Smooth muscle cell (in vitro differentiated cells): ENCODE data around the gene AAMP. TPM values are rescaled to one million over a fixed set of nuclear protein-coding genes. Genes with fewer than 3 reads are reported as not detected.

ENCODE experiments used
- DNase-seq: peaks from one replicate; lab custom pipeline; 2025; ENCODE audit not compliant: unreplicated experiment; lab: John Stamatoyannopoulos, UW
- H2AFZ ChIP-seq: fragments of 200-600 bp; sonication (generic); 2 replicates; pipeline ENCODE4 v1.6.0; 2016; ENCODE audit warnings: antibody characterized with exemption, low read depth, mild to moderate bottlenecking
- H3F3A ChIP-seq: fragments of 200-600 bp; sonication (generic); 2 replicates; pipeline ENCODE4 v1.6.0; 2017; ENCODE audit warnings: antibody characterized with exemption, low read depth
- H3K27ac ChIP-seq: fragments of 200-600 bp; sonication (generic); 2 replicates; pipeline ENCODE4 v1.5.1; 2016; ENCODE audit warnings: low read depth, mild to moderate bottlenecking
- H3K27me3 ChIP-seq: fragments of 200-600 bp; sonication (generic); 2 replicates; pipeline ENCODE4 v1.6.1; 2016; ENCODE audit warnings: low read depth, mild to moderate bottlenecking
- H3K36me3 ChIP-seq: fragments of 200-600 bp; sonication (generic); 2 replicates; pipeline ENCODE4 v1.5.1; 2016; ENCODE audit warnings: low read depth
- H3K4me1 ChIP-seq: fragments of 200-600 bp; sonication (generic); 2 replicates; pipeline ENCODE4 v1.5.1; 2016; ENCODE audit warnings: low read depth
- H3K4me2 ChIP-seq: fragments of 200-600 bp; sonication (generic); 2 replicates; pipeline ENCODE4 v1.6.0; 2016; ENCODE audit warnings: mild to moderate bottlenecking
- H3K4me3 ChIP-seq: fragments of 200-600 bp; sonication (generic); 2 replicates; pipeline ENCODE4 v1.5.1; 2016; ENCODE audit warnings: mild to moderate bottlenecking
- H3K79me2 ChIP-seq: fragments of 200-600 bp; sonication (generic); 2 replicates; pipeline ENCODE4 v1.6.0; 2016; ENCODE audit warnings: low read depth, mild to moderate bottlenecking
- H3K9ac ChIP-seq: fragments of 200-600 bp; sonication (generic); 2 replicates; pipeline ENCODE4 v1.6.0; 2016; ENCODE audit warnings: low read depth
- H3K9me3 ChIP-seq: fragments of 200-600 bp; sonication (generic); replicated peaks from 2 replicates; pipeline ENCODE4 v1.5.1; 2016; ENCODE audit warnings: low read depth
- H4K20me1 ChIP-seq: fragments of 200-600 bp; sonication (generic); 2 replicates; pipeline ENCODE4 v1.6.0; 2016; ENCODE audit warnings: low read depth
- WGBS: methylation state at CpG from one replicate; pipeline ENCODE4 v1.1.7; 2016; ENCODE audit warnings: low lambda C conversion rate; 5-methylcytosine and 5-hydroxymethylcytosine counted together
- polyA plus RNA-seq: library from polyadenylated mRNA; unstranded; fragments of >200 nt; fragmentation: Nextera tagmentation; extraction: Ambion mirVana; gene quantifications from 2 replicates; pipeline ENCODE4 v1.2.1, GENCODE V29; 2016
- total RNA-seq: library from RNA; depleted of rRNA; stranded (reverse); fragments of >200 nt; gene quantifications from 2 replicates; pipeline ENCODE4 v1.2.3, GENCODE V29; 2014
- TF ChIP-seq, protein P1 (sequence below): fragments of 200-600 bp; sonication (generic); IDR thresholded peaks from 2 replicates; pipeline ENCODE4 v1.5.1; 2017; ENCODE audit warnings: borderline replicate concordance, mild to moderate bottlenecking, antibody characterized with exemption; ENCODE audit not compliant: insufficient read depth, poor library complexity, severe bottlenecking

The AAMP gene
- total and polyA plus RNA-seq, 2 experiments from 2014 or later: 71.5 to 95.8 TPM

DNA sequence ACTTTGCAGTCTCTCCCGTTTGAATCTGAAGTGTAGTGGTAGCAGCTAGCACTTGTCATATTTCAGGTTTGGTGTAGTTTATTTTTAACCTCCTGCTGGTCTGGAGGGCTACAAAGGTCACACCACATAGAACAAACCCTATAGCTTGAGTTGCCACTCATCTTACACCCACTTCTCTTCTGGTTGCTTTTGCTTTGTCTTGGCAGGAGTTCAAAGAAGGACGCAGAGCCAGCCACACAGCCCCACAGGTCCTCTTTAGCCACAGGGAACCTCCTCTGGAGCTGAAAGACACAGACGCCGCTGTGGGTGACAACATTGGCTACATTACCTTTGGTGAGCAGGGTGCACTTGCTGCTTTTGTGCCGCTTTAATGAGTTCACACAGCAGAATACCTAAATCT, 24.7 kb downstream of the AAMP start:
- peaks cover 64% of the 10 kb centered on the region for H3K79me2 ChIP-seq
- H3K9me3 ChIP-seq: no peaks in the 10 kb centered on the region
- no peak for DNase-seq
- no peak overlapping the region for H3K4me3 ChIP-seq
- H4K20me1 ChIP-seq: peaks cover 100% of the 10 kb centered on the region
- no peak overlapping the region for H3K9ac ChIP-seq
- peaks cover 22% of the 10 kb centered on the region for H3F3A ChIP-seq
- TF ChIP-seq, protein P1, sequence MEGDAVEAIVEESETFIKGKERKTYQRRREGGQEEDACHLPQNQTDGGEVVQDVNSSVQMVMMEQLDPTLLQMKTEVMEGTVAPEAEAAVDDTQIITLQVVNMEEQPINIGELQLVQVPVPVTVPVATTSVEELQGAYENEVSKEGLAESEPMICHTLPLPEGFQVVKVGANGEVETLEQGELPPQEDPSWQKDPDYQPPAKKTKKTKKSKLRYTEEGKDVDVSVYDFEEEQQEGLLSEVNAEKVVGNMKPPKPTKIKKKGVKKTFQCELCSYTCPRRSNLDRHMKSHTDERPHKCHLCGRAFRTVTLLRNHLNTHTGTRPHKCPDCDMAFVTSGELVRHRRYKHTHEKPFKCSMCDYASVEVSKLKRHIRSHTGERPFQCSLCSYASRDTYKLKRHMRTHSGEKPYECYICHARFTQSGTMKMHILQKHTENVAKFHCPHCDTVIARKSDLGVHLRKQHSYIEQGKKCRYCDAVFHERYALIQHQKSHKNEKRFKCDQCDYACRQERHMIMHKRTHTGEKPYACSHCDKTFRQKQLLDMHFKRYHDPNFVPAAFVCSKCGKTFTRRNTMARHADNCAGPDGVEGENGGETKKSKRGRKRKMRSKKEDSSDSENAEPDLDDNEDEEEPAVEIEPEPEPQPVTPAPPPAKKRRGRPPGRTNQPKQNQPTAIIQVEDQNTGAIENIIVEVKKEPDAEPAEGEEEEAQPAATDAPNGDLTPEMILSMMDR: no peak
- H3K36me3 ChIP-seq: peaks cover 57% of the 10 kb centered on the region
- no peak overlapping the region for H3K27ac ChIP-seq
- H3K4me1 ChIP-seq: no peaks in the 10 kb centered on the region
- H3K27me3 ChIP-seq: no peaks in the 10 kb centered on the region
- no peak overlapping the region for H2AFZ ChIP-seq
- H3K4me2 ChIP-seq: no peak overlapping the region
- WGBS: 97% methylated on average over 5 of the region's 5 CpGs

DNA sequence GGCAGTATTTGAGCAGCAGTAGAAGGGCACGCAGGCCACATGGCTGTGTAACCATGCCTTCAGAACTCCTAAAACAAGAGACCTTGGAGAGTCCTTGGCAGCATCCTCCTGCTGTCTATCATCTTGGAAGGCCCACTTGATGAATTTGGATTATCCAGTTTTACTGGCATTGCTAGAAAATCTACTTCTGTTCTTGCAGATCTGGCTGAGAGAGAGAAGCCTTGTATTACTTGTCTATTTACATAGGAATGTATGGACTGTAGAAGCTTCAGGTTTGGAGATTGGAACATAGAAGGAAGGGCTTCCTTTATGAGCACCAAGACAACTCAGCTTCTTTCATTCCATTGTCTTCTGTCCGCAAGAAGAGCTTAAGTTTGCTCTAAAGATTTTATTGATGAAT, 25.3 kb downstream of the AAMP start:
- H4K20me1 ChIP-seq: peaks cover 99% of the 10 kb centered on the region
- H3K4me3 ChIP-seq: no peak overlapping the region
- WGBS: 87% methylated on average over 2 of the region's 2 CpGs
- H3K4me1 ChIP-seq: no peaks in the 10 kb centered on the region
- peaks cover 53% of the 10 kb centered on the region for H3K36me3 ChIP-seq
- no peak overlapping the region for H3K9ac ChIP-seq
- no peak overlapping the region for H2AFZ ChIP-seq
- DNase-seq: no peak
- H3K27ac ChIP-seq: no peak overlapping the region
- H3K4me2 ChIP-seq: no peak overlapping the region
- H3K79me2 ChIP-seq: peaks cover 62% of the 10 kb centered on the region
- TF ChIP-seq, protein P1: no peak
- no peaks in the 10 kb centered on the region for H3K9me3 ChIP-seq
- H3K27me3 ChIP-seq: no peaks in the 10 kb centered on the region
- peaks cover 21% of the 10 kb centered on the region for H3F3A ChIP-seq

DNA sequence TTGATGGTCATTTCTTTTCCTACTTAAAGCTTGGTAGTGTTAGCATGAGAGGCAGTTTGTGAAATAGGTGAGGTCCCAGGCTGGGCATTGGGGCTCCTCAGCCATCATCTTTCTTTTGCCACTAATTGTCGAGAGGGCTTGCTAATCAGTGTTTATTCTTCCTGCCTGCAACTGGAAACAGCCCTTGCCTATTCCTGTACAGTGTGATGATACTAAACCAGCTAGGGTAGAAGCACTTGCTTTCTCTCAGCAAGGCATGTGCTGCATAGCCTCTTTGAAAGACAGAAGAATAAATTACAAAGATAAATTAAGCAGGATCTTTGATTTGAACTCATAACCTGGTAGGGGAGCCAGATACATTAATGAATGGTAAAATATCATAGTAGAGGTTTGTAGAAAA, 25.7 kb downstream of the AAMP start:
- peaks cover 66% of the 10 kb centered on the region for H3K79me2 ChIP-seq
- H2AFZ ChIP-seq: no peak overlapping the region
- WGBS: 89% methylated on average over 1 of the region's 1 CpG
- TF ChIP-seq, protein P1: no peak
- H4K20me1 ChIP-seq: peaks cover 99% of the 10 kb centered on the region
- no peaks in the 10 kb centered on the region for H3K27me3 ChIP-seq
- no peaks in the 10 kb centered on the region for H3K9me3 ChIP-seq
- peaks cover 20% of the 10 kb centered on the region for H3F3A ChIP-seq
- no peaks in the 10 kb centered on the region for H3K4me1 ChIP-seq
- DNase-seq: no peak
- no peak overlapping the region for H3K27ac ChIP-seq
- no peak overlapping the region for H3K4me2 ChIP-seq
- no peak overlapping the region for H3K4me3 ChIP-seq
- no peak overlapping the region for H3K9ac ChIP-seq
- peaks cover 49% of the 10 kb centered on the region for H3K36me3 ChIP-seq

DNA sequence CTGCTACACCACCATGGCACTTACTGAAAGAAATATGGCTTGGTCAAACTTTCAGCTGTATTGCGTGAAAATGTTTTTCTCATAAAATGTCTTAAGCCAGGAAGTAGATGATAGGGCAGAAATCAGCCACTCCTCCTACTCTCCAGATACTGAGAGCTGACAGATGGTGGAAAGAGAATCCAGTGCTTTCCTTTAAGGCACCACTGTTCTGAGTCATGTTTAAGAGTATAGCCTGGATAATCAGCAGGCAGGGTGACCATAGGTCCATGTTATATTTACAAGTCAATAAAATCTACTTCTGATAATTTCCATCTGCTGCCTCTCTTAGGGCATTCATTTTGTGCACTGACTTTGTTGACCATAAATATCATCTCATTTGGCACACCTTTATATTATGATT, 31.1 kb downstream of the AAMP start:
- TF ChIP-seq, protein P1: no peak
- Histone ChIP-seq H3K79me2 (peaks cover 59% of the 10 kb centered on the region), H4K20me1 (peaks cover 96% of the 10 kb centered on the region), H3F3A (peaks cover 44% of the 10 kb centered on the region), H3K9me3 (no peaks in the 10 kb centered on the region), H3K4me2 (no peak overlapping the region), H3K9ac (no peak overlapping the region), H3K36me3 (peaks cover 38% of the 10 kb centered on the region), H3K27me3 (no peaks in the 10 kb centered on the region), H3K4me1 (no peaks in the 10 kb centered on the region), H3K4me3 (no peak overlapping the region), H3K27ac (peak overlapping the region; percentile 66), H2AFZ (no peak overlapping the region)
- 12% methylated on average over 1 of the region's 1 CpG for WGBS
- no peak for DNase-seq
